ENCODE results near the gene INTS7.
"Not testable (repeated sequence)": the region's sequence is repeated elsewhere in the genome, so short reads cannot be mapped to it uniquely, and the experiment has no call there.

Gene INTS7

DNA sequence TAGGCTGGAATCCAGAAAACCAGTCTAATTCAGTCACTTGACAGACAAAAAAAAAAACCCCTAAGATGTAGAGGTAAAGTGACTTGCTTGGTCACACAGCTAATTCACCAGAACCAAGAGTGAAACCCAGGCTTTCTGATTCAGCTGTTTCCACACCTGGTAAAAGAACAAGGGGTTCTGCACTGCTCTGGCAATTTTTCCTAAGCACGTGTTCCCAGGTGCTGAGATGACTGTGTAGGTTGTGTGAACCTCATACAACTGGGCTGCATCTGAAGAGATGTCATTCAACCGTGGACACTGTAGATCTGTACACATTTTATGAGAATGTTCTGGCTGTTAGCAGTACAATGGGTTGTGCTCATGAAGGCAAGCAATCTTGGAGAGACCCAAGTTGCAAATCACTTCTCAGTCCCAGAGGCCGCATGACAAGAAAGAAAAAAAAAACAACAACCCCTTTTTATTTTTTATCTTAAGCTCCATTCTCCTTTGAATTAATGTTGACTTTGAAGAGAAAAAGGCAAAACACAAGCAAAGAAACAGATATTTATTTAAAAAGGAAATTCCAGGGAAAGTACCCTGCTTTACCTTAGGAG, 95.4 kb downstream of the INTS7 start (continued):
- TF ChIP-seq, protein P1, sequence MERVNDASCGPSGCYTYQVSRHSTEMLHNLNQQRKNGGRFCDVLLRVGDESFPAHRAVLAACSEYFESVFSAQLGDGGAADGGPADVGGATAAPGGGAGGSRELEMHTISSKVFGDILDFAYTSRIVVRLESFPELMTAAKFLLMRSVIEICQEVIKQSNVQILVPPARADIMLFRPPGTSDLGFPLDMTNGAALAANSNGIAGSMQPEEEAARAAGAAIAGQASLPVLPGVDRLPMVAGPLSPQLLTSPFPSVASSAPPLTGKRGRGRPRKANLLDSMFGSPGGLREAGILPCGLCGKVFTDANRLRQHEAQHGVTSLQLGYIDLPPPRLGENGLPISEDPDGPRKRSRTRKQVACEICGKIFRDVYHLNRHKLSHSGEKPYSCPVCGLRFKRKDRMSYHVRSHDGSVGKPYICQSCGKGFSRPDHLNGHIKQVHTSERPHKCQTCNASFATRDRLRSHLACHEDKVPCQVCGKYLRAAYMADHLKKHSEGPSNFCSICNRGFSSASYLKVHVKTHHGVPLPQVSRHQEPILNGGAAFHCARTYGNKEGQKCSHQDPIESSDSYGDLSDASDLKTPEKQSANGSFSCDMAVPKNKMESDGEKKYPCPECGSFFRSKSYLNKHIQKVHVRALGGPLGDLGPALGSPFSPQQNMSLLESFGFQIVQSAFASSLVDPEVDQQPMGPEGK (CRISPR knock-in tag; IDR thresholded peaks at IDR 0.05; ENCODE audit: borderline replicate concordance) = no peak

DNA sequence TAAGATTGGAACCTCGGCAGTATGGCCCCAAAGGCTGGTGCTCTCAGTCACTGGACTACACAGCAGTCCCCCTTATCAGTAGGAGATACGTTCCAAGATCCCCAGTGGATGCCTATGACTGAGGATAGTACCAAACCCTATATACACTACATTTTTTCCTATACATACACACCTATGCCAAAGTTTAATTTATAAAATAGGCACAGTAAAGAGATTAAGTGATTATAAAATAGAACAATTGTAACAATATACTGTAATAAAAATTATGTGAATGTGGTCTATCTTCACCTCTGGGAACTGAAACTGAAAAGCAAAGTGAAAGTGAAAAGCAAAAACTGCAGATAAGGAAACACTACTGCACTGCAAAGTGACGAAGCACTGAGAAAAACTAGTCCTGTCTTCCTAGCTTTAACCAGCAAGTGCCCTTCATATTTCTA, 96.8 kb downstream of the INTS7 start:
- TF ChIP-seq TCF4 (CRISPR knock-in tag; IDR thresholded peaks at IDR 0.05; ENCODE audit: borderline replicate concordance) (no peak), ISL1 (CRISPR knock-in tag; IDR thresholded peaks at IDR 0.05) (no peak), OSR1 (CRISPR knock-in tag; IDR thresholded peaks at IDR 0.05) (no peak), ZFP30 (CRISPR knock-in tag; IDR thresholded peaks at IDR 0.05) (no peak), ZNF70 (CRISPR knock-in tag; IDR thresholded peaks at IDR 0.05) (no peak), ARNTL (CRISPR knock-in tag; IDR thresholded peaks at IDR 0.05; ENCODE audit: borderline replicate concordance, low read depth) (no peak), ZC3H10 (CRISPR knock-in tag; IDR thresholded peaks at IDR 0.05) (no peak), RARB (CRISPR knock-in tag; IDR thresholded peaks at IDR 0.05) (no peak), ZFP3 (CRISPR knock-in tag; IDR thresholded peaks at IDR 0.05) (no peak), BACH2 (CRISPR knock-in tag; IDR thresholded peaks at IDR 0.05; ENCODE audit: borderline replicate concordance) (no peak), CSDC2 (CRISPR knock-in tag; IDR thresholded peaks at IDR 0.05) (no peak), ZNF565 (CRISPR knock-in tag; conservative IDR thresholded peaks at IDR 0.05; ENCODE audit: low read depth) (no peak), ESRRG (CRISPR knock-in tag; IDR thresholded peaks at IDR 0.05) (no peak)
- TF ChIP-seq, protein P1 (CRISPR knock-in tag; IDR thresholded peaks at IDR 0.05; ENCODE audit: borderline replicate concordance) = no peak
- no peak for ATAC-seq

DNA sequence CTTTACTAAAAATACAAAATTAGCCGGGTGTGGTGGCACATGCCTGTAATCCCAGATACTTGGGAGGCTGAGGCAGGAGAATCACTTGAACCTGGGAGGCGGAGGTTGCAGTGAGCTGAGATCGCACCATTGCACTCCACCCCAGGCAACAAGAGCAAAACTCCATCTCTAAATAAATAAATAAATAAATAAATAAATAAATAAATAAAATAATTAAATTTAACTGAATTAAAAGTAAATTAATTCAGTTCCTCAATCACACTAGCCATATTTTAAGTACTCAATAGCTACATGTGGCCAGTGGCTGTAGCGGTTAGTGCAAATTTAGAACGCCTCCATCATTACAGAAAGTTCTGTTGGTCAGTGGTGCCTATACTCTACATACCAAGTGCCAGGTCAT, 97.9 kb downstream of the INTS7 start:
- not testable (repeated sequence) for ATAC-seq

DNA sequence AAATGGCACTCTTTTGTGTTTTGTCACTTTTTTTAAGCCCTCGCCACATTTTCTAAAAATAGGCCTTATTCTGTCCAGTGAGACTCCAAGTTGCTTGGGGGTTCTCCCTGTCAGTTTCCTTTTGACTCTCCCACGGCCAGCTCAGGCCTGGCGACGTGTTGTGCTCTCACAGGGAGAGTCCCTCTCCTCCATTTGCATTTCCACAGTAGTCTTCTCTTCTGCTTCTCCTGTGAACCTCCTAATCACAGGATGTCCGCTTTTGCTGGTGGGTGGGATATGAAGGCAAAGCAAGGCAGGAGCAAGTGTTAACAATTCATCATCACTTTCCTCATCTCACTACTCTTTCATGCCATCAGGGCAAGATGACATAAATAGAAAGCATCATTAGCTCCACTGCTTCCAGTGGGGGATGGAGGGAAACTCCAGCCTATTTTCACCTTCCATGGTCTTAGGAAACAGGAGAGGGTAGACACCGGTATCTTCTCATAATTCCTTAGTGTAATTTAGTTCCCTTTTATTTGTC, 99.8 kb downstream of the INTS7 start:
- TF ChIP-seq RARB (CRISPR knock-in tag; IDR thresholded peaks at IDR 0.05) = no peak
- no peak for TF ChIP-seq BACH2 (CRISPR knock-in tag; IDR thresholded peaks at IDR 0.05; ENCODE audit: borderline replicate concordance)
- no peak for TF ChIP-seq TCF4 (CRISPR knock-in tag; IDR thresholded peaks at IDR 0.05; ENCODE audit: borderline replicate concordance)
- no peak for TF ChIP-seq ARNTL (CRISPR knock-in tag; IDR thresholded peaks at IDR 0.05; ENCODE audit: borderline replicate concordance, low read depth)
- TF ChIP-seq, protein P1 (CRISPR knock-in tag; IDR thresholded peaks at IDR 0.05; ENCODE audit: borderline replicate concordance) = no peak
- TF ChIP-seq SNAI2 (CRISPR knock-in tag; IDR thresholded peaks at IDR 0.05) = no peak
- no peak for TF ChIP-seq GLIS3 (CRISPR knock-in tag; IDR thresholded peaks at IDR 0.05)
- no peak for TF ChIP-seq ZC3H10 (CRISPR knock-in tag; IDR thresholded peaks at IDR 0.05)
- TF ChIP-seq ESRRG (CRISPR knock-in tag; IDR thresholded peaks at IDR 0.05) = no peak
- TF ChIP-seq OSR1 (CRISPR knock-in tag; IDR thresholded peaks at IDR 0.05) = no peak
- TF ChIP-seq PPARA (CRISPR knock-in tag; IDR thresholded peaks at IDR 0.05; ENCODE audit: borderline replicate concordance) = no peak
- no peak for TF ChIP-seq ISL1 (CRISPR knock-in tag; IDR thresholded peaks at IDR 0.05)
- TF ChIP-seq, protein P2, sequence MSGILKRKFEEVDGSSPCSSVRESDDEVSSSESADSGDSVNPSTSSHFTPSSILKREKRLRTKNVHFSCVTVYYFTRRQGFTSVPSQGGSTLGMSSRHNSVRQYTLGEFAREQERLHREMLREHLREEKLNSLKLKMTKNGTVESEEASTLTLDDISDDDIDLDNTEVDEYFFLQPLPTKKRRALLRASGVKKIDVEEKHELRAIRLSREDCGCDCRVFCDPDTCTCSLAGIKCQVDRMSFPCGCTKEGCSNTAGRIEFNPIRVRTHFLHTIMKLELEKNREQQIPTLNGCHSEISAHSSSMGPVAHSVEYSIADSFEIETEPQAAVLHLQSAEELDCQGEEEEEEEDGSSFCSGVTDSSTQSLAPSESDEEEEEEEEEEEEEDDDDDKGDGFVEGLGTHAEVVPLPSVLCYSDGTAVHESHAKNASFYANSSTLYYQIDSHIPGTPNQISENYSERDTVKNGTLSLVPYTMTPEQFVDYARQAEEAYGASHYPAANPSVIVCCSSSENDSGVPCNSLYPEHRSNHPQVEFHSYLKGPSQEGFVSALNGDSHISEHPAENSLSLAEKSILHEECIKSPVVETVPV (CRISPR knock-in tag; IDR thresholded peaks at IDR 0.05) = no peak
- TF ChIP-seq ZNF8 (CRISPR knock-in tag; IDR thresholded peaks at IDR 0.05) = no peak
- TF ChIP-seq, protein P3, sequence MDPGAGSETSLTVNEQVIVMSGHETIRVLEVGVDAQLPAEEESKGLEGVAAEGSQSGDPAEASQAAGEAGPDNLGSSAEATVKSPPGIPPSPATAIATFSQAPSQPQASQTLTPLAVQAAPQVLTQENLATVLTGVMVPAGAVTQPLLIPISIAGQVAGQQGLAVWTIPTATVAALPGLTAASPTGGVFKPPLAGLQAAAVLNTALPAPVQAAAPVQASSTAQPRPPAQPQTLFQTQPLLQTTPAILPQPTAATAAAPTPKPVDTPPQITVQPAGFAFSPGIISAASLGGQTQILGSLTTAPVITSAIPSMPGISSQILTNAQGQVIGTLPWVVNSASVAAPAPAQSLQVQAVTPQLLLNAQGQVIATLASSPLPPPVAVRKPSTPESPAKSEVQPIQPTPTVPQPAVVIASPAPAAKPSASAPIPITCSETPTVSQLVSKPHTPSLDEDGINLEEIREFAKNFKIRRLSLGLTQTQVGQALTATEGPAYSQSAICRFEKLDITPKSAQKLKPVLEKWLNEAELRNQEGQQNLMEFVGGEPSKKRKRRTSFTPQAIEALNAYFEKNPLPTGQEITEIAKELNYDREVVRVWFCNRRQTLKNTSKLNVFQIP (CRISPR knock-in tag; IDR thresholded peaks at IDR 0.05; ENCODE audit: borderline replicate concordance, low read depth) = no peak
- TF ChIP-seq, protein P4, sequence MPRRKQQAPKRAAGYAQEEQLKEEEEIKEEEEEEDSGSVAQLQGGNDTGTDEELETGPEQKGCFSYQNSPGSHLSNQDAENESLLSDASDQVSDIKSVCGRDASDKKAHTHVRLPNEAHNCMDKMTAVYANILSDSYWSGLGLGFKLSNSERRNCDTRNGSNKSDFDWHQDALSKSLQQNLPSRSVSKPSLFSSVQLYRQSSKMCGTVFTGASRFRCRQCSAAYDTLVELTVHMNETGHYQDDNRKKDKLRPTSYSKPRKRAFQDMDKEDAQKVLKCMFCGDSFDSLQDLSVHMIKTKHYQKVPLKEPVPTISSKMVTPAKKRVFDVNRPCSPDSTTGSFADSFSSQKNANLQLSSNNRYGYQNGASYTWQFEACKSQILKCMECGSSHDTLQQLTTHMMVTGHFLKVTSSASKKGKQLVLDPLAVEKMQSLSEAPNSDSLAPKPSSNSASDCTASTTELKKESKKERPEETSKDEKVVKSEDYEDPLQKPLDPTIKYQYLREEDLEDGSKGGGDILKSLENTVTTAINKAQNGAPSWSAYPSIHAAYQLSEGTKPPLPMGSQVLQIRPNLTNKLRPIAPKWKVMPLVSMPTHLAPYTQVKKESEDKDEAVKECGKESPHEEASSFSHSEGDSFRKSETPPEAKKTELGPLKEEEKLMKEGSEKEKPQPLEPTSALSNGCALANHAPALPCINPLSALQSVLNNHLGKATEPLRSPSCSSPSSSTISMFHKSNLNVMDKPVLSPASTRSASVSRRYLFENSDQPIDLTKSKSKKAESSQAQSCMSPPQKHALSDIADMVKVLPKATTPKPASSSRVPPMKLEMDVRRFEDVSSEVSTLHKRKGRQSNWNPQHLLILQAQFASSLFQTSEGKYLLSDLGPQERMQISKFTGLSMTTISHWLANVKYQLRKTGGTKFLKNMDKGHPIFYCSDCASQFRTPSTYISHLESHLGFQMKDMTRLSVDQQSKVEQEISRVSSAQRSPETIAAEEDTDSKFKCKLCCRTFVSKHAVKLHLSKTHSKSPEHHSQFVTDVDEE (CRISPR knock-in tag; IDR thresholded peaks at IDR 0.05) = no peak
- TF ChIP-seq, protein P5, sequence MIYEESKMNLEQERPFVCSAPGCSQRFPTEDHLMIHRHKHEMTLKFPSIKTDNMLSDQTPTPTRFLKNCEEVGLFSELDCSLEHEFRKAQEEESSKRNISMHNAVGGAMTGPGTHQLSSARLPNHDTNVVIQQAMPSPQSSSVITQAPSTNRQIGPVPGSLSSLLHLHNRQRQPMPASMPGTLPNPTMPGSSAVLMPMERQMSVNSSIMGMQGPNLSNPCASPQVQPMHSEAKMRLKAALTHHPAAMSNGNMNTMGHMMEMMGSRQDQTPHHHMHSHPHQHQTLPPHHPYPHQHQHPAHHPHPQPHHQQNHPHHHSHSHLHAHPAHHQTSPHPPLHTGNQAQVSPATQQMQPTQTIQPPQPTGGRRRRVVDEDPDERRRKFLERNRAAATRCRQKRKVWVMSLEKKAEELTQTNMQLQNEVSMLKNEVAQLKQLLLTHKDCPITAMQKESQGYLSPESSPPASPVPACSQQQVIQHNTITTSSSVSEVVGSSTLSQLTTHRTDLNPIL (CRISPR knock-in tag; IDR thresholded peaks at IDR 0.05; ENCODE audit: low read depth) = no peak
- no peak for TF ChIP-seq ZNF70 (CRISPR knock-in tag; IDR thresholded peaks at IDR 0.05)
- TF ChIP-seq CSDC2 (CRISPR knock-in tag; IDR thresholded peaks at IDR 0.05) = no peak
- ATAC-seq = no peak

All from SK-N-SH treated with all-trans-retinoic acid at 6 μM for 48 hours (cell line).